GM06990 (cell line): ENCODE results near the gene IL20RA.

Experiments used
- DNase-seq: peaks from one replicate; pipeline ENCODE4 v3.0.0-alpha.2; 2011; ENCODE audit not compliant: insufficient read length; ENCODE audit errors: extremely low read depth
- H3K27me3 ChIP-seq: replicated peaks from 2 replicates; pipeline ENCODE4 v1.6.0; 2011; ENCODE audit warnings: low read length; ENCODE audit not compliant: control insufficient read depth, insufficient read depth
- H3K36me3 ChIP-seq: 2 replicates; pipeline ENCODE4 v1.5.1; 2011; ENCODE audit warnings: low read length; ENCODE audit not compliant: control insufficient read depth, insufficient read depth
- H3K4me3 ChIP-seq: replicated peaks from 2 replicates; pipeline ENCODE4 v1.5.1; 2011; ENCODE audit warnings: low read depth, mild to moderate bottlenecking, control low read depth, low read length
- CTCF ChIP-seq: IDR thresholded peaks from 2 replicates; pipeline ENCODE4 v1.5.1; 2011; ENCODE audit warnings: low read length, control low read depth, mild to moderate bottlenecking, inconsistent platforms; ENCODE audit not compliant: insufficient read depth, poor library complexity, severe bottlenecking

Gene IL20RA

GRCh38 chr6:136992113-136992512, 52.7 kb downstream of the IL20RA start:
- H3K4me3 ChIP-seq: no peak overlapping the region

DNA sequence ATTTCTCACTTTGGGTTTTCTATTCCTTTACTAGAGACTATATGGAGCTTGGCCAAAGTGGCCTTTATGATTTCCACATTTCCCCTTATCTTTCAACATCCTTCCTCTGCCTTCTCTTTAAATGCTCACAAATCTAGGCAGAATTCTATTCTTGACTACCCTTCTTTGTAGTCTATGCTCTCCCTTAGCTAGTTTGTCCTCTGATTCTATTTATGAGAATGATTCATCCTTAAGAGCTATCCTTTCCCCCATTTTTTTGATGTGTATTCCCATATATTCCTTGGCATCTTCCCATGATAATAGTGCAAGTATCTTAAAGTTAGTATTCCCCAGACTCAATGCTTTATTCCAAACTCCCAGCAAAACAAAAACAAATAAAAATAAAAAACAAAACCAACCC, 53.1 kb downstream of the IL20RA start:
- no peak for DNase-seq
- Histone ChIP-seq H3K4me3 (no peak overlapping the region), H3K27me3 (no peaks in the 10 kb centered on the region; the same call in 1 of the 2 replicates), H3K36me3 (no peaks in the 10 kb centered on the region)
- no peak for TF ChIP-seq CTCF

More at GRCh38 chr6:136992113-136992512, 52.7 kb downstream of the IL20RA start:
- TF ChIP-seq CTCF: no peak
- DNase-seq: no peak
- Histone ChIP-seq H3K36me3 (no peaks in the 10 kb centered on the region), H3K27me3 (no peaks in the 10 kb centered on the region; the same call in 1 of the 2 replicates)

DNA sequence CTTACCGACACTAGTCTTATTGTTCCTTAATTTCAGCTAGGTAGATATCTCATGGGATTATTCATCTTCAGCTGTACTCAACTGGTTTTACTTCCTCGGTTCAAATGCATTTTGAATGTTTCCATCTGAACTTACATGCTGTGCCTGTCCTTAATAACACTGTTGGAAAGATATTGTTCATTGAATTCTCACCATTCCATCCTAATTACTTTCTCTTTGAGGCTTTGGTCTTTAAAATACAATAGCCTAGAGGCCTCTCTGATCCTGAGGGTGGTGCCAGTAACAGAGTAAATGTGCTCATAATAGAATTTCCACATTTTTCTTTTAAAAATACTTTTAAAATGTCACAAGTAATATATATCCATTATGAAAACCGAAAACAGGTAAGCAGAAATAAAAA, 54.0 kb downstream of the IL20RA start:
- Histone ChIP-seq H3K27me3 (no peaks in the 10 kb centered on the region; the same call in 1 of the 2 replicates), H3K4me3 (no peak overlapping the region), H3K36me3 (no peaks in the 10 kb centered on the region)
- DNase-seq: no peak
- TF ChIP-seq CTCF: no peak

DNA sequence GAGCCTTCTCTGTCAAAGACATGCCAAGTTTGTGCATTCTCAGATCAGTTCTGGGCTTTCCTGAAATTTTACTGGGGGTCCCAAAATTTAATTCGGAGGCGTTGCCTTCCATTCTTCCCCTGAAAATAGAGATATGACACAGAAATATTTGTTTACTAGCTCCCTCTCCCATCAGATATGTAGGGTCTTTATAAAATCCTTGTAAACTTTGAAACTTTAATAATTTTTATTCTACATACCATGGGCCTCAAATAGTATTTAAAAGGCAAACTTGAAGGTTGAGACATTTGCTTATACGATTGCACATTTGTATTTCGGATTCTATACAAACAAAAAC, 54.6 kb downstream of the IL20RA start:
- no peak overlapping the region for H3K4me3 ChIP-seq
- no peaks in the 10 kb centered on the region; the same call in 1 of the 2 replicates for H3K27me3 ChIP-seq
- DNase-seq: no peak
- TF ChIP-seq CTCF: no peak
- H3K36me3 ChIP-seq: no peaks in the 10 kb centered on the region

DNA sequence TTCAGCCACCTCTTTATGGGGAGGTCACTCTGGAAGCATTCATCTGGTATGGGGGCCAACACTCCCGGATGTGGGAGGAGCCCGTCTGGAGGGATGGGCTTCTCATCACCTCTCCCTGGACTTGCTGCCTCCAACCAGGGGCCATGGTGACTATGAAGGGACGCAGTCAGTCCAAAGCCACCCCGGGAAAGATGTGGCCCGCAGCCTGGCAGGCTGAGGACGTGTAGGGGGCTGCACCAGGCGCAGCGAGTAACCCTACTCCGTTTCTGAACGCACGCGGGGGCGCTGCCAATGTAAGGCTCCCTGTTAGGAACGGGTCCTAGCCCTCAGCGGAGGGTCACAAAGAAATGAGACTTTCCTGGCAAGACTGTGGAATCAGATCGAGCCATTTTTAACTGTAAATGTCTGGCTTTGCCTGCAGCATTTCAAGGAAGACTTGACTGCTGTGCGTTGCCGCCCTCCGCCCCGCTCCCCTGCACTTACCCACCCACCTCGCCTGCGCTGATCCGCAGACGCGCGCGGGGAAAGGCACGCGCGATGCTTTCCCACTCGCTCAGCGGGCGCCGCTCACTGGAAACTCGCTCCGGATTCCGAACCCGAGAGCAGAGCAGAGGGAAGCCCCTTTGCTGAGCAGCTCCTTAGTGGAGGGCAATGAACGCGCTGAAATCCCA, 55.1 kb downstream of the IL20RA start:
- H3K4me3 ChIP-seq: no peak overlapping the region
- TF ChIP-seq CTCF: no peak

DNA sequence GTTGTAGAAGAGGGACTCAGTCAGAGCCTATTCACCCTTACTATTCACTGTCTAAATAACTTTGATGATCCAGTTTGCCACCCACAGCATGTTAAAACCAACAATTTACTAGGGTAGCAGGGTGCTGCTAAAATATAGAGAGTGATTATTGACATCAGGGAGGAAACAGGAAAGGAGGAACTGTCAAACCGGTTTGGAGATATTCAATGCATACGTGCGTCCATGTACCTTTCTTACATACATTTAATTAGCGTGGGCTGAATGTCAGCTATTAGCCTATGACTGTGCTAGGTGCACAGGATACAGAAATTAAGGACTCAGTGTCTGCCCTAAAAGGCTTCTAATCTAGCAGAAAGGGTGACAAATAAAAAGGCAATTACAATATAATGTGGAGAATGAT, 57.2 kb downstream of the IL20RA start:
- no peaks in the 10 kb centered on the region; the same call in 1 of the 2 replicates for H3K27me3 ChIP-seq
- TF ChIP-seq CTCF: no peak
- DNase-seq: no peak
- no peaks in the 10 kb centered on the region for H3K36me3 ChIP-seq
- no peak overlapping the region for H3K4me3 ChIP-seq

More for the DNA sequence above, 55.1 kb downstream of the IL20RA start:
- Histone ChIP-seq H3K36me3 (no peaks in the 10 kb centered on the region), H3K27me3 (no peaks in the 10 kb centered on the region; the same call in 1 of the 2 replicates)
- DNase-seq: no peak
